Measurements from ENCODE around the gene MRPS18C. TPM values are rescaled to one million over a fixed set of nuclear protein-coding genes. Genes with fewer than 3 reads are reported as not detected.

The MRPS18C gene
- polyA plus RNA-seq, 1 of the 3 experiments (the other 2 are of a cell fraction): 19.7 TPM

DNA sequence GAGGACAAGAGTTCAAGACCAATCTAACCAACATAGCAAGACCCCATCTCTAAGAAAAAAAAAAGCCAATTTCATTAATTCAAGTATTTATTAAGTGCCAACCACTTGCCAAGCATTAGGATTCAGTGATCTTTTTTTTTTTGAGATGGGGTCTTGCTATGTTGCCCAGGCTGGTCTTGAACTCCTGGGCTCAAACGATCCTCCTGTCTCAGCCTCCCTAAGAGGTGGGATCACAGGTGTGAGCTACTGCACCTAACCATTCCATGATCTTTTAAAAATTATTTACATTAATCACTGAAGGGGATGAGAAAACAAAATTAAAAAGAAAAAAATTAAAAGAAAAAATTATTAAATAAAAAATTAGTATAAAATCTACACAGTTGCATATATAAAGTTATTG is 24.7 kb upstream of the MRPS18C start:
- TF ChIP-seq MXI1 (IDR thresholded peaks at IDR 0.05; ENCODE audit: low read depth, low read length) (no peak), FOXM1 (IDR thresholded peaks at IDR 0.05; ENCODE audit: low read depth) (no peak), MEF2A (IDR thresholded peaks at IDR 0.05; ENCODE audit: borderline replicate concordance, low read depth) (no peak), USF2 (IDR thresholded peaks at IDR 0.05; ENCODE audit: borderline replicate concordance, low read depth, low read length) (no peak), REST (IDR thresholded peaks at IDR 0.05; ENCODE audit: low read depth, low read length) (no peak), EP300 (IDR thresholded peaks at IDR 0.05; ENCODE audit: borderline replicate concordance in 1 of 2, low read depth in 1 of 2, low read length in 1 of 2) (no peak), POLR2AphosphoS5 (IDR thresholded peaks at IDR 0.05; ENCODE audit: low read depth, low read length) (no peak), JUND (IDR thresholded peaks at IDR 0.05) (no peak), TCF12 (IDR thresholded peaks at IDR 0.05) (no peak), CHD2 (IDR thresholded peaks at IDR 0.05; ENCODE audit: low read length, partially characterized antibody) (no peak), SMC3 (IDR thresholded peaks at IDR 0.05; ENCODE audit: low read depth, low read length) (no peak)
- TF ChIP-seq, protein P1, sequence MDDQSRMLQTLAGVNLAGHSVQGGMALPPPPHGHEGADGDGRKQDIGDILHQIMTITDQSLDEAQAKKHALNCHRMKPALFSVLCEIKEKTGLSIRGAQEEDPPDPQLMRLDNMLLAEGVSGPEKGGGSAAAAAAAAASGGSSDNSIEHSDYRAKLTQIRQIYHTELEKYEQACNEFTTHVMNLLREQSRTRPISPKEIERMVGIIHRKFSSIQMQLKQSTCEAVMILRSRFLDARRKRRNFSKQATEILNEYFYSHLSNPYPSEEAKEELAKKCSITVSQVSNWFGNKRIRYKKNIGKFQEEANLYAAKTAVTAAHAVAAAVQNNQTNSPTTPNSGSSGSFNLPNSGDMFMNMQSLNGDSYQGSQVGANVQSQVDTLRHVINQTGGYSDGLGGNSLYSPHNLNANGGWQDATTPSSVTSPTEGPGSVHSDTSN (IDR thresholded peaks at IDR 0.05): no peak
- TF ChIP-seq, protein P2, sequence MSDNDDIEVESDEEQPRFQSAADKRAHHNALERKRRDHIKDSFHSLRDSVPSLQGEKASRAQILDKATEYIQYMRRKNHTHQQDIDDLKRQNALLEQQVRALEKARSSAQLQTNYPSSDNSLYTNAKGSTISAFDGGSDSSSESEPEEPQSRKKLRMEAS (IDR thresholded peaks at IDR 0.05; ENCODE audit: low read depth): no peak
- TF ChIP-seq, protein P3, sequence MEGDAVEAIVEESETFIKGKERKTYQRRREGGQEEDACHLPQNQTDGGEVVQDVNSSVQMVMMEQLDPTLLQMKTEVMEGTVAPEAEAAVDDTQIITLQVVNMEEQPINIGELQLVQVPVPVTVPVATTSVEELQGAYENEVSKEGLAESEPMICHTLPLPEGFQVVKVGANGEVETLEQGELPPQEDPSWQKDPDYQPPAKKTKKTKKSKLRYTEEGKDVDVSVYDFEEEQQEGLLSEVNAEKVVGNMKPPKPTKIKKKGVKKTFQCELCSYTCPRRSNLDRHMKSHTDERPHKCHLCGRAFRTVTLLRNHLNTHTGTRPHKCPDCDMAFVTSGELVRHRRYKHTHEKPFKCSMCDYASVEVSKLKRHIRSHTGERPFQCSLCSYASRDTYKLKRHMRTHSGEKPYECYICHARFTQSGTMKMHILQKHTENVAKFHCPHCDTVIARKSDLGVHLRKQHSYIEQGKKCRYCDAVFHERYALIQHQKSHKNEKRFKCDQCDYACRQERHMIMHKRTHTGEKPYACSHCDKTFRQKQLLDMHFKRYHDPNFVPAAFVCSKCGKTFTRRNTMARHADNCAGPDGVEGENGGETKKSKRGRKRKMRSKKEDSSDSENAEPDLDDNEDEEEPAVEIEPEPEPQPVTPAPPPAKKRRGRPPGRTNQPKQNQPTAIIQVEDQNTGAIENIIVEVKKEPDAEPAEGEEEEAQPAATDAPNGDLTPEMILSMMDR (IDR thresholded peaks at IDR 0.05): no peak
- no peaks in the 10 kb centered on the region for H3K4me1 ChIP-seq (ENCODE audit: control insufficient read depth in 1 of 2, insufficient read depth in 2 of 2, low read depth in 1 of 2, low read length in 1 of 2)

More for the DNA sequence above, 24.7 kb upstream of the MRPS18C start:
- H3K27me3 ChIP-seq (ENCODE audit: insufficient read depth): no peaks in the 10 kb centered on the region
- ChIA-PET CTCF (no interaction called here), POLR2A (no interaction called here)
- no peak for DNase-seq
- no peak overlapping the region for H3K27ac ChIP-seq (ENCODE audit: low read depth in 2 of 2, low read length in 1 of 2)
- H3K4me2 ChIP-seq: no peak overlapping the region
- H2AFZ ChIP-seq (ENCODE audit: low read depth): no peak overlapping the region
- no peaks in the 10 kb centered on the region; the same call in 1 of the 2 replicates for H3K9me3 ChIP-seq
- 91% methylated on average over 1 of the region's 1 CpG for WGBS (ENCODE audit: low lambda C conversion rate)
- H3K9ac ChIP-seq: no peak overlapping the region
- H3F3A ChIP-seq (replicated peaks; ENCODE audit: insufficient read depth): no peaks in the 10 kb centered on the region
- no peaks in the 10 kb centered on the region for H3K9me2 ChIP-seq
- H4K20me1 ChIP-seq (ENCODE audit: insufficient read depth): no peaks in the 10 kb centered on the region
- no peak overlapping the region for H3K4me3 ChIP-seq (ENCODE audit: low read depth in 2 of 2, low read length in 1 of 2)
- H3K79me2 ChIP-seq (ENCODE audit: insufficient read depth): no peaks in the 10 kb centered on the region
- peaks cover 7 to 27% of the 10 kb centered on the region in 2 experiments for H3K36me3 ChIP-seq (replicated peaks in 1 of 2; ENCODE audit: control insufficient read depth in 1 of 2, insufficient read depth in 2 of 2, low read length in 1 of 2)

Data from SK-N-SH (cell line).